ENCODE results near the gene CRYL1.

DNA sequence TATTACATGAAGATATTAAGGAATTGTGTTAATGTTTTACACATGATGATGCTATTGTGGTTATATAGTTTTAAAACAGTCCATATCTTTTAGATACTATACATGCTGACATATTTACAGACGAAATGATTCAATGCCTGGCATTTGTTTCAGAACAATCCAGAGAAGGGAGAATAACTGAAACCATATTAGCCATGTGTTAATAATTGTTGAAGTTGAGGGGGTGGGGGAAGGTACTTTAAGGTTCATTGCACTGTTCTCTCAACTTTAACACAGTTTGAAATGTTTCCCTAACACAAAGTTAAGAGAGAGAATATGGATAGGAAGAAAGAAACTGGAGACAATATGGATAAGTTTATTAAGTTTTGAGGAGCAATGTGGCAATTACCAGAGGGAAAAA, 5.8 kb downstream of the CRYL1 start:
- TF ChIP-seq, protein P1, sequence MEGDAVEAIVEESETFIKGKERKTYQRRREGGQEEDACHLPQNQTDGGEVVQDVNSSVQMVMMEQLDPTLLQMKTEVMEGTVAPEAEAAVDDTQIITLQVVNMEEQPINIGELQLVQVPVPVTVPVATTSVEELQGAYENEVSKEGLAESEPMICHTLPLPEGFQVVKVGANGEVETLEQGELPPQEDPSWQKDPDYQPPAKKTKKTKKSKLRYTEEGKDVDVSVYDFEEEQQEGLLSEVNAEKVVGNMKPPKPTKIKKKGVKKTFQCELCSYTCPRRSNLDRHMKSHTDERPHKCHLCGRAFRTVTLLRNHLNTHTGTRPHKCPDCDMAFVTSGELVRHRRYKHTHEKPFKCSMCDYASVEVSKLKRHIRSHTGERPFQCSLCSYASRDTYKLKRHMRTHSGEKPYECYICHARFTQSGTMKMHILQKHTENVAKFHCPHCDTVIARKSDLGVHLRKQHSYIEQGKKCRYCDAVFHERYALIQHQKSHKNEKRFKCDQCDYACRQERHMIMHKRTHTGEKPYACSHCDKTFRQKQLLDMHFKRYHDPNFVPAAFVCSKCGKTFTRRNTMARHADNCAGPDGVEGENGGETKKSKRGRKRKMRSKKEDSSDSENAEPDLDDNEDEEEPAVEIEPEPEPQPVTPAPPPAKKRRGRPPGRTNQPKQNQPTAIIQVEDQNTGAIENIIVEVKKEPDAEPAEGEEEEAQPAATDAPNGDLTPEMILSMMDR (IDR thresholded peaks at IDR 0.05): no peak
- no peak for TF ChIP-seq EZH2 (IDR thresholded peaks at IDR 0.05; ENCODE audit: borderline replicate concordance, insufficient read depth, low read depth, low read length, poor library complexity, severe bottlenecking)
